Cardiac muscle cell (in vitro differentiated cells and primary cell): ENCODE measurements around the gene LMX1B. TPM values are rescaled to one million over a fixed set of nuclear protein-coding genes. Genes with fewer than 3 reads are reported as not detected.
A peak's percentile ranks its signal among the peaks of the same experiment; 100 is the strongest.

Experiments
- DNase-seq, 2 donors: peaks; one replicate each; pipeline versions ENCODE4 v3.0.0 to v3.0.0-alpha.2; 2010 to 2017; ENCODE audit warnings: low read depth in 1 of 2, low spot score in 1 of 2
- H3K27ac ChIP-seq: fragments of 200-600 bp; sonication (generic); 2 replicates; pipeline ENCODE4 v1.5.1; 2016
- H3K27me3 ChIP-seq: fragments of 200-600 bp; sonication (generic); 2 replicates; pipeline ENCODE4 v1.6.0; 2016; ENCODE audit warnings: control low read depth
- H3K36me3 ChIP-seq: fragments of 200-600 bp; sonication (generic); 2 replicates; pipeline ENCODE4 v1.5.1; 2016; ENCODE audit warnings: control low read depth
- H3K4me1 ChIP-seq: fragments of 200-600 bp; sonication (generic); 2 replicates; pipeline ENCODE4 v1.8.1; 2017; ENCODE audit warnings: low read depth, mild to moderate bottlenecking, mixed run types
- H3K4me3 ChIP-seq: fragments of 200-600 bp; sonication (generic); 2 replicates; pipeline ENCODE4 v1.5.1; 2016; ENCODE audit warnings: mild to moderate bottlenecking
- H3K9me3 ChIP-seq: fragments of 200-600 bp; sonication (generic); 2 replicates; pipeline ENCODE4 v1.5.1; 2017; ENCODE audit warnings: low read depth, mild to moderate bottlenecking, control low read depth
- polyA plus RNA-seq: library from polyadenylated mRNA; unstranded; fragments of >200 nt; fragmentation: Nextera tagmentation; extraction: Ambion mirVana; gene quantifications from 2 replicates; pipeline ENCODE4 v1.2.1, GENCODE V29; 2016
- total RNA-seq: library from RNA; depleted of rRNA; stranded (reverse); fragments of >200 nt; gene quantifications from 2 replicates; pipeline ENCODE4 v1.2.3, GENCODE V29; 2016
- TF ChIP-seq, protein P1 (sequence below): IDR thresholded peaks from 2 replicates; pipeline ENCODE4 v1.5.1; 2012; ENCODE audit warnings: low read depth, mild to moderate bottlenecking, low read length

LMX1B gene
- 0.14 TPM in 1 of 2 replicates, not detected in the other for total RNA-seq
- polyA plus RNA-seq, result not detected in 2 replicates

GRCh38 chr9:126613651-126614050, at the start of gene LMX1B:
Gene LMX1B, plus strand, starts transcription at chr9:126613928. Its CDS starts 522 bp downstream, at chr9:126614450.
- peak within 1 kb of the TSS; percentile 10 for H3K4me3 ChIP-seq
- peak; percentile 63 to 67 for DNase-seq
- H3K4me1 ChIP-seq, result no peaks in the 10 kb centered on the region
- H3K9me3 ChIP-seq, result no peaks in the 10 kb centered on the region
- peaks cover 99% of the 10 kb centered on the region for H3K27me3 ChIP-seq
- H3K36me3 ChIP-seq, result no peaks in the 10 kb centered on the region
- TF ChIP-seq, protein P1, sequence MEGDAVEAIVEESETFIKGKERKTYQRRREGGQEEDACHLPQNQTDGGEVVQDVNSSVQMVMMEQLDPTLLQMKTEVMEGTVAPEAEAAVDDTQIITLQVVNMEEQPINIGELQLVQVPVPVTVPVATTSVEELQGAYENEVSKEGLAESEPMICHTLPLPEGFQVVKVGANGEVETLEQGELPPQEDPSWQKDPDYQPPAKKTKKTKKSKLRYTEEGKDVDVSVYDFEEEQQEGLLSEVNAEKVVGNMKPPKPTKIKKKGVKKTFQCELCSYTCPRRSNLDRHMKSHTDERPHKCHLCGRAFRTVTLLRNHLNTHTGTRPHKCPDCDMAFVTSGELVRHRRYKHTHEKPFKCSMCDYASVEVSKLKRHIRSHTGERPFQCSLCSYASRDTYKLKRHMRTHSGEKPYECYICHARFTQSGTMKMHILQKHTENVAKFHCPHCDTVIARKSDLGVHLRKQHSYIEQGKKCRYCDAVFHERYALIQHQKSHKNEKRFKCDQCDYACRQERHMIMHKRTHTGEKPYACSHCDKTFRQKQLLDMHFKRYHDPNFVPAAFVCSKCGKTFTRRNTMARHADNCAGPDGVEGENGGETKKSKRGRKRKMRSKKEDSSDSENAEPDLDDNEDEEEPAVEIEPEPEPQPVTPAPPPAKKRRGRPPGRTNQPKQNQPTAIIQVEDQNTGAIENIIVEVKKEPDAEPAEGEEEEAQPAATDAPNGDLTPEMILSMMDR, result no peak
- H3K27ac ChIP-seq, result no peak within 1 kb of the TSS

- H3K36me3 ChIP-seq, result no peaks in the 10 kb centered on the region
- no peaks in the 10 kb centered on the region for H3K4me1 ChIP-seq
- no peaks in the 10 kb centered on the region for H3K9me3 ChIP-seq
- H3K27ac ChIP-seq, result no peak overlapping the region
- H3K4me3 ChIP-seq, result no peak overlapping the region
- TF ChIP-seq, protein P1, result no peak
- H3K27me3 ChIP-seq, result peaks cover 70% of the 10 kb centered on the region
- peak in 1 of 2 donors; percentile 65 for DNase-seq
Measured at GRCh38 chr9:126564128-126564527, 49.6 kb upstream of the LMX1B start.

- Histone ChIP-seq H3K27me3 (peaks cover 67% of the 10 kb centered on the region), H3K27ac (no peak overlapping the region), H3K4me1 (no peaks in the 10 kb centered on the region), H3K9me3 (no peaks in the 10 kb centered on the region), H3K4me3 (no peak overlapping the region), H3K36me3 (no peaks in the 10 kb centered on the region)
- no peak for DNase-seq
- TF ChIP-seq, protein P1, result peak; percentile 11
Measured at GRCh38 chr9:126564716-126565115, 49.0 kb upstream of the LMX1B start.

DNA sequence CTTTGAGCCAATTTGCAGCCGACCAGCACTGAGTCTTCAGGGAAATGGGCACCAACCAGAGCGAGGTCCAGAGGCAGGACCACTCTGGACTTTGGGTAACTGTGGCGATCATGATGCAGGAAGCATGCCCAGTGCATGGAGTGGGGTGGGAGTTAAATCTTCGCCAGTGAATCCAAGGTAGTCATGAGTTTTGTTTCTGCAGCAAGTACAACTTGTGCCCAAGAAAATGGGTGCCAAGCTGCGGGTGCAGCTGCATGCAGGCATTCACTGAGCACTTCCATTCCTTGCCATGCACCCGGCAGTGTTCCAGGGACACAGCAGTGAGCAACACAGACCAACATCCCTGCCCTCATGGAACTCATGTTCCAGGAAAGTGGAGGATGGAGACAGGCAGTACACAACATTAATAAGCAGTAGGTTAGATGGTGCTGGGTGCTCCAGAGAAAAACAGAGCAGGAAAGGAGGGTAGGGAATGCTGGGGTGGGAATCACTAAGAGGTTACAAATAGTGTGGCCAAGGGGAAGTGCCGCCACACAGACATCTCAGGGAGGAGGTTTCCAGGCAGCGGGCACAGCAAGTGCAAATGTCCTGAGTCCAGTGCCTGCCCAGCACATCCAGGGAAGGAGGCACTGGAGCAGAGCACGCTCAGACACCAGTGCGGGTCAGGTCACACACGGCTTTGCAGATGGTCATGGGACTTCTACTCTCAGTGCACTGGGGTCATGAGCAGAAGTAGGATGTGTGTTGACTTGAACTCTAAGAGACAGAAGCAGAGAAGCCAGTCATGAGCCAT, 48.2 kb upstream of the LMX1B start:
- Histone ChIP-seq H3K4me1 (no peaks in the 10 kb centered on the region), H3K27ac (no peak overlapping the region), H3K36me3 (no peaks in the 10 kb centered on the region), H3K27me3 (peaks cover 59% of the 10 kb centered on the region), H3K9me3 (no peaks in the 10 kb centered on the region), H3K4me3 (no peak overlapping the region)
- DNase-seq, result no peak
- TF ChIP-seq, protein P1, result no peak

DNA sequence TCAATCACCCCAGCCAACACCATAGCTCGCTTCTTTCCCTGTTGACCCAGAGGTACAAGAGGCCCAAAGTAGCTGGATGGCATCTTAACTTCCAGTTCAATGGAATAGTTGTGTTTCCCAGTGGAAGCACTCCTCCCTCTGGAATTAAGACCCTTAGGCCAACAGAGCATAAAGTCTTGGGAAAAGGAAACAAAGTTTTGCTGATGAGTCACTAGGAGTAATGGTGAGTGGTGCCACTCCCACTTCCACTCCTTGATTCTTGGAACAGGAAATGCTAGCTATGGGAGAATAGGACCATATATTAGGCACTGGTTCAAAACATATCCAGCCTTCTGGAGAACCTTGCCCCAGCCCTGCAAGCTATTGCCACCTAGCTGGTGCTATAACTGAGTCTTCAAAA, 44.7 kb upstream of the LMX1B start:
- TF ChIP-seq, protein P1, result no peak
- Histone ChIP-seq H3K36me3 (no peaks in the 10 kb centered on the region), H3K27me3 (peaks cover 41% of the 10 kb centered on the region), H3K4me1 (no peaks in the 10 kb centered on the region), H3K9me3 (no peaks in the 10 kb centered on the region), H3K4me3 (no peak overlapping the region), H3K27ac (no peak overlapping the region)
- peak in 1 of 2 donors; percentile 29 for DNase-seq
